Measurements from ENCODE around the gene KLF11.
"Not testable (repeated sequence)": the region's sequence is repeated elsewhere in the genome, so short reads cannot be mapped to it uniquely, and the experiment has no call there.

The KLF11 gene

DNA sequence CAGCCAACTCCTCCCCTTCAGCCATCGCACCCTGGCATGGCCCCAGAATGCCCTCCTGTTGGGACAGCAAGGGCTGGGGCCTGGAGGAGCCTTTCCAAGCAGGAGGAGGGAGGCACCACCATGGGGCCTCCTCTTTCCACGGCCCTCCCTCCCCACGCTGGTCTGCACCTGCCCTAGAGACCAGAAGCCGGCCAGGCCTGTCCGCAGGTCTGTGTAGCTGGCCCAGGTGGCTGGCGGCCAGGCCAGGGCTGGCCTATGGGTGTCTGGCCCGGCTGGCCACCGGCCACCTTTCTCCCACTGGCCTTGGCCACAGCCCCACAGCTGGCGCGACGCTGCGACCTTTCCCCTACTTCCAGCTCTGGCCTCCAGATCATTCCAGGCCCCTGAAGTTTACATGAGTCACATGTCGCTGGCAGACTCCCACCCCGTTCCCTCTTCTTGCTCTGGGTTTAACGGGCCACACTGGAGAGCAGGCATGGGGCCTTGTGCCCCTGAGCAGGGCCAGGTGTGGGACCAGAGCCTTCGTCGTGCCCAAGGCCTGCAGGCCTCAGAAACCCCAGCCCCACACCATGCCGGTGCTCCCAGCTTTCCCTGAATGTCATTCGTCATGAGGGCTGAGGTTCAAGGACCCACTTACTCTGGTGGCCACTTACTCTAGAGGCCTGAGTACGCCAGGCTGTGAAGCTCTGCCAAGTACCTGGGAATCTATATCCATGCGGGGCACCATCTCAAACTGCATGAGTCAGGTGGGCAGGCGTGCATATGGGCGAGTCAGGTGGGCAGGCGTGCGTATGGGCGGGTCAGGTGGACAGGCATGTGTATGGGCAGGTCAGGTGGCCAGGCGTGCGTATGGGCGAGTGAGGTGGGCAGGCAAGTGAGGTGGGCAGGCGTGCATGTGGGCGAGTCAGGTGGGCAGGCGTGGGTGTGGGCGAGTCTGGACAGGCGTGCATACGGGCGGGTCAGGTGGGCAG is 33.3 kb upstream of the KLF11 start:
- peak overlapping the region; percentile 79; the same call in 1 of the 2 replicates for H3K27ac ChIP-seq
- TF ChIP-seq ZFX (IDR thresholded peaks at IDR 0.05; ENCODE audit: borderline replicate concordance) = no peak
- TF ChIP-seq, protein P1, sequence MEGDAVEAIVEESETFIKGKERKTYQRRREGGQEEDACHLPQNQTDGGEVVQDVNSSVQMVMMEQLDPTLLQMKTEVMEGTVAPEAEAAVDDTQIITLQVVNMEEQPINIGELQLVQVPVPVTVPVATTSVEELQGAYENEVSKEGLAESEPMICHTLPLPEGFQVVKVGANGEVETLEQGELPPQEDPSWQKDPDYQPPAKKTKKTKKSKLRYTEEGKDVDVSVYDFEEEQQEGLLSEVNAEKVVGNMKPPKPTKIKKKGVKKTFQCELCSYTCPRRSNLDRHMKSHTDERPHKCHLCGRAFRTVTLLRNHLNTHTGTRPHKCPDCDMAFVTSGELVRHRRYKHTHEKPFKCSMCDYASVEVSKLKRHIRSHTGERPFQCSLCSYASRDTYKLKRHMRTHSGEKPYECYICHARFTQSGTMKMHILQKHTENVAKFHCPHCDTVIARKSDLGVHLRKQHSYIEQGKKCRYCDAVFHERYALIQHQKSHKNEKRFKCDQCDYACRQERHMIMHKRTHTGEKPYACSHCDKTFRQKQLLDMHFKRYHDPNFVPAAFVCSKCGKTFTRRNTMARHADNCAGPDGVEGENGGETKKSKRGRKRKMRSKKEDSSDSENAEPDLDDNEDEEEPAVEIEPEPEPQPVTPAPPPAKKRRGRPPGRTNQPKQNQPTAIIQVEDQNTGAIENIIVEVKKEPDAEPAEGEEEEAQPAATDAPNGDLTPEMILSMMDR (IDR thresholded peaks at IDR 0.05) = no peak

DNA sequence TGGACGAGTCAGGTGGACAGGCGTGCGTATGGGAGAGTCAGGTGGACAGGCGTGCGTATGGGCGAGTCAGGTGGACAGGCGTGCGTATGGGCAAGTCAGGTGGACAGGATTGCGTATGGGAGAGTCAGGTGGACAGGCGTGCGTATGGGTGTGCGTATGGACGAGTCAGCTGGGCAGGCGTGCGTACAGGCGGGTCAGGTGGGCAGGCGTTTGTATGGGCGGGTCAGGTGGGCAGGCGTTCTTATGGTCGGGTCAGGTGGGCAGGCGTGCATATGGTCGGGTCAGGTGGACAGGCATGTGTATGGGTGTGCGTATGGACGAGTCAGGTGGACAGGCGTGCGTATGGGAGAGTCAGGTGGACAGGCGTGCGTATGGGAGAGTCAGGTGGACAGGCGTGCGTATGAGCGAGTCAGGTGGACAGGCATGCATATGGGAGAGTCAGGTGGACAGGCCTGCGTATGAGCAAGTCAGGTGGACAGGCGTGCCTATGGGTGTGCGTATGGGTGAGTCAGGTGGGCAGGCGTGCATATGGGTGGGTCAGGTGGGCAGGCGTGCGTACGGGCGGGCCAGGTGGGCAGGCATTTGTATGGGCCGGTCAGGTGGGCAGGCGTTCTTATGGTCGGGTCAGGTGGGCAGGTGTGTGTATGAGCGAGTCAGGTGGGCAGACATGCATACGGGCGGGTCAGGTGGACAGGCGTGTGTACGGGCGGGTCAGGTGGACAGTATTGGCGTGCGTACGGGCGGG is 32.3 kb upstream of the KLF11 start:
- peak overlapping the region; percentile 79 for H3K27ac ChIP-seq

DNA sequence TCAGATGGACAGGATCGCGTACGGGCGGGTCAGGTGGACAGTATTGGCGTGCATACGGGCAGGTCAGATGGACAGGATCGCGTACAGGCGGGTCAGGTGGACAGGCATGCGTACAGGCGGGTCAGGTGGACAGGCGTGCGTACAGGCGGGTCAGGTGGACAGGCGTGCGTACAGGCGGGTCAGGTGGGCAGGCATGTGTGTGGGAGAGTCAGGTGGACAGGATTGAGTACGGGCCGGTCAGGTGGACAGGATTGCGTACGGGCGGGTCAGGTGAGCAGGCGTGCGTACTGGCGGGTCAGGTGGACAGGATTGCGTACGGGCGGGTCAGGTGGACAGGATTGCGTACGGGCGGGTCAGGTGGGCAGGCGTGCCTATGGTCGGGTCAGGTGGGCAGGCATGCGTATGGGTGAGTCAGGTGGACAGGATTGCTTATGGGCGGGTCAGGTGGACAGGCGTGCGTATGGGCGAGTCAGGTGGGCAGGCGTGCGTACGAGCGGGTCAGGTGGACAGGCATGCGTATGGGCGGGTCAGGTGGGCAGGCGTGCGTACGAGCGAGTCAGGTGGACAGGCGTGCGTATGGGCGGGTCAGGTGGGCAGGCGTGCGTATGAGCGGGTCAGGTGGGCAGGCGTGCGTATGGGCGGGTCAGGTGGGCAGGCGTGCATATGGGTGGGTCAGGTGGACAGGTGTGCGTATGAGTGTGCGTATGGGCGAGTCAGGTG is 31.6 kb upstream of the KLF11 start:
- H3K27ac ChIP-seq = peak overlapping the region; percentile 79

- H3K27ac ChIP-seq = peak overlapping the region; percentile 77
These were observed 30.9 kb upstream of the KLF11 start for GRCh38 chr2:10012366-10012962.

DNA sequence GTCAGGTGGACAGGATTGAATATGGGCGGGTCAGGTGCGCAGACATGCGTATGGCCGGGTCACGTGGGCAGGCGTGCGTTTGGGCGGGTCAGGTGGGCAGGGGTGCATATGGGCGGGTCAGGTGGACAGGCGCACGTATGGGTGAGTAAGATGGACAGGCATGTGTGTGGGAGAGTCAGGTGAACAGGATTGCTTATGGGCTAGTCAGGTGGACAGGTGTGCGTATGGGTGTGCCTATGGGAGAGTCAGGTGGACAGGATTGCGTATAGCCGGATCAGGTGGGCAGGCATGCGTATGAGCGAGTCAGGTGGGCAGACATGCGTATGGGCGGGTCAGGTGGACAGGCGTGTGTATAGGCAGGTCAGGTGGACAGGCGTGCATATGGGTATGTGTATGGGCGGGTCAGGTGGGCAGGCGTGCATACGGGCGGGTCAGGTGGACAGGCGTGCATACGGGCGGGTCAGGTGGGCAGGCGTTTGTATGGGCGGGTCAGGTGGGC is 30.3 kb upstream of the KLF11 start:
- peak overlapping the region; percentile 77 for H3K27ac ChIP-seq
- TF ChIP-seq, protein P1 (IDR thresholded peaks at IDR 0.05) = no peak
- TF ChIP-seq ZFX (IDR thresholded peaks at IDR 0.05; ENCODE audit: borderline replicate concordance) = no peak

DNA sequence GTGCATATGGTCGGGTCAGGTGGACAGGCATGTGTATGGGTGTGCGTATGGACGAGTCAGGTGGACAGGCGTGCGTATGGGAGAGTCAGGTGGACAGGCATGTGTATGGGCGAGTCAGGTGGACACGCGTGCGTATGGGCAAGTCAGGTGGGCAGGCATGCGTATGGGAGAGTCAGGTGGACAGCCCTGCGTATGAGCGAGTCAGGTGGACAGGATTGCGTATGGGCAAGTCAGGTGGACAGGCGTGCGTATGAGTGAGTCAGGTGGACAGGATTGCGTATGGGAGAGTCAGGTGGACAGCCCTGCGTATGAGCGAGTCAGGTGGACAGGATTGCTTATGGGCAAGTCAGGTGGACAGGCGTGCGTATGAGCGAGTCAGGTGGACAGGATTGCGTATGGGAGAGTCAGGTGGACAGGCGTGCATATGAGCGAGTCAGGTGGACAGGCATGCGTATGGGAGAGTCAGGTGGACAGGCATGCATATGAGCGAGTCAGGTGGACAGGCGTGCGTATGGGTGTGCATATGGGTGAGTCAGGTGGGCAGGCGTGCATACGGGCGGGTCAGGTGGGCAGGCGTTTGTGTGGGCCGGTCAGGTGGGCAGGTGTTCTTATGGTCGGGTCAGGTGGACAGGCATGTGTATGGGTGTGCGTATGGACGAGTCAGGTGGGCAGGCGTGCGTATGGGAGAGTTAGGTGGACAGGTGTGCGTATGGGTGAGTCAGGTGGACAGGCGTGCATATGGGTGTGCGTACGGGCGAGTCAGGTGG is 29.5 kb upstream of the KLF11 start:
- peak overlapping the region; percentile 77 for H3K27ac ChIP-seq

- H3K27ac ChIP-seq = peak overlapping the region; percentile 77; the same call in 1 of the 2 replicates
- TF ChIP-seq, protein P1 (IDR thresholded peaks at IDR 0.05) = no peak
- TF ChIP-seq ZFX (IDR thresholded peaks at IDR 0.05; ENCODE audit: borderline replicate concordance) = no peak
These were observed 28.7 kb upstream of the KLF11 start for GRCh38 chr2:10014418-10015190.

GRCh38 chr2:10015376-10015989 is 27.9 kb upstream of the KLF11 start:
- not testable (repeated sequence) for H3K27ac ChIP-seq
